ENCODE data around the gene EDEM2. TPM values are rescaled to one million over a fixed set of nuclear protein-coding genes. Genes with fewer than 3 reads are reported as not detected.
"Not testable (repeated sequence)": the region's sequence is repeated elsewhere in the genome, so short reads cannot be mapped to it uniquely, and the experiment has no call there.

EDEM2 gene
- polyA plus RNA-seq, 4 donors, result 17.0 to 26.2 (median 21.0) TPM

DNA sequence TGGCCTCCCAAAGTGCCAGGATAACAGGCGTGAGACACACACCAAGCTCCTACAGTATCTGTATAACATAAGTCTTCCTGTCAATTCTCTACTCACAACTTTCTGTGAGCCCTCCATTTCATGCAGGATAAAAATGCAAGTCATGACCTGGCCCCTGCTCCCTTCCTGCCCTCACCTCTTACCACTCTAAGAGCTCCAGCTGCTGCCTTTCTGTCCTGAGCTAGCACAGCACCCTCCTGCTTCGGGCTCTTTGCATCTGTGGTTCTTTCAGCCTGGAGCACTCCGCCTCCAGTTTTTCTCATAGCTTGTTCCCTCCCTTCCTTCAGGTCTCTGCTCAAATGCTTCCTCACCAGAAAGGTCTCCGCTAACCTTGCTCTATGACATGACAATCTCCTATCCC is 30.9 kb downstream of the EDEM2 start:
- H3K36me3 ChIP-seq (ENCODE audit: control insufficient read depth in 3 of 3, insufficient read depth in 2 of 3, low read depth in 1 of 3, low read length in 3 of 3), result peaks cover 7 to 47% (median 18%) of the 10 kb centered on the region in 3 donors
- H3K9me3 ChIP-seq (ENCODE audit: control insufficient read depth in 2 of 2, insufficient read depth in 1 of 2, low read depth in 1 of 2, low read length in 1 of 2), result no peaks in the 10 kb centered on the region
- FAIRE-seq, result no peak
- 86 to 96% (median 91%) methylated on average over 4 of the region's 4 CpGs for WGBS, 3 donors
- H3K27me3 ChIP-seq (ENCODE audit: control insufficient read depth in 3 of 3, insufficient read depth in 3 of 3, low read length in 3 of 3), result no peaks in the 10 kb centered on the region
- H3K4me1 ChIP-seq (ENCODE audit: control insufficient read depth in 3 of 3, insufficient read depth in 2 of 3, low read depth in 1 of 3, low read length in 2 of 3), result no peaks in the 10 kb centered on the region
- no peak for DNase-seq
- no peak overlapping the region for H3K4me3 ChIP-seq (ENCODE audit: low read depth in 1 of 3, low read length in 3 of 3)
- no peak overlapping the region for H3K27ac ChIP-seq (ENCODE audit: low read depth in 1 of 3, low read length in 2 of 3)

DNA sequence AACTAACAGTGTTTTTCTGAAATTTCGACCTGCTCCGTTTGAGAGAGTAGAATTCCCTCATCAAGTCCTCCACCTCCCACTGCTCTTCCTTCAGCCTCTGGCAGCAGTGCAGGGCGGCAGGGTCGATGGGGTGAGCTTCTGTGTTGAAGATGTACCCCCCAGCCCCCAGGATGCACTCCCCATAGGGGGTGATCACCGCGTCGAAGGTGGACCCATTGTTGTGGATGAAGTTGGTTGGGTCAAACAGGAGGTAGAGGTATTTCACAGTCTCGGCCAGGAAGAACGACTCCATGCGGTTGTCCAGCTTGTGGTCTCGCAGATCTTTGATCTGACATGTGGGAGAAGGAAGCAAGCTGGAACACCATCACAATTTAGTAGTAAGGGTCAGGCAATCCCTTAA is 31.5 kb downstream of the EDEM2 start:
- H3K36me3 ChIP-seq (ENCODE audit: control insufficient read depth in 3 of 3, insufficient read depth in 2 of 3, low read depth in 1 of 3, low read length in 3 of 3), result peaks cover 5 to 45% (median 16%) of the 10 kb centered on the region in 3 donors
- DNase-seq, result no peak
- no peaks in the 10 kb centered on the region for H3K4me1 ChIP-seq (ENCODE audit: control insufficient read depth in 3 of 3, insufficient read depth in 2 of 3, low read depth in 1 of 3, low read length in 2 of 3)
- FAIRE-seq, result no peak
- no peaks in the 10 kb centered on the region for H3K9me3 ChIP-seq (ENCODE audit: control insufficient read depth in 2 of 2, insufficient read depth in 1 of 2, low read depth in 1 of 2, low read length in 1 of 2)
- 90 to 93% (median 93%) methylated on average over 11 of the region's 11 CpGs for WGBS, 3 donors
- H3K27me3 ChIP-seq (ENCODE audit: control insufficient read depth in 3 of 3, insufficient read depth in 3 of 3, low read length in 3 of 3), result no peaks in the 10 kb centered on the region
- no peak overlapping the region for H3K4me3 ChIP-seq (ENCODE audit: low read depth in 1 of 3, low read length in 3 of 3)
- H3K27ac ChIP-seq (ENCODE audit: low read depth in 1 of 3, low read length in 2 of 3), result no peak overlapping the region

DNA sequence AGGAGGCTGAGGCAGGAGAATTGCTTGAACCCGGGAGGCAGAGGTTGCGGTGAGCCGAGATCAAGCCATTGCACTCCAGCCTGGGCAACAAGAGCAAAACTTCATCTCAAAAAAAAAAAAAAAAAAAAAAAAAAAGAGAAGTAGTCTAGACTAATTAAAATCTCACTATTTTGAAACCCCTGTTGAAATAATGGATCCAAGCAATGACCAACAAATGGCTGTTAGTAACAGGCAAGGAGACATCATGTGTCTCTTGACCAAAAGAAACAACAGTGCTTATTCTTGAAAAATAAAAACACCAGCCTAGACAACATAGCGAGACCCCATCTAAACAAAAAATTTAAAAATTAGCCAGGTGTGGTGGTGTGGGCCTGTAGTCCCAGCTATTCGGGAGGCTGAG is 34.9 kb downstream of the EDEM2 start:
- FAIRE-seq; H3K4me3 ChIP-seq (ENCODE audit: low read depth in 1 of 3, low read length in 3 of 3): not testable (repeated sequence)

DNA sequence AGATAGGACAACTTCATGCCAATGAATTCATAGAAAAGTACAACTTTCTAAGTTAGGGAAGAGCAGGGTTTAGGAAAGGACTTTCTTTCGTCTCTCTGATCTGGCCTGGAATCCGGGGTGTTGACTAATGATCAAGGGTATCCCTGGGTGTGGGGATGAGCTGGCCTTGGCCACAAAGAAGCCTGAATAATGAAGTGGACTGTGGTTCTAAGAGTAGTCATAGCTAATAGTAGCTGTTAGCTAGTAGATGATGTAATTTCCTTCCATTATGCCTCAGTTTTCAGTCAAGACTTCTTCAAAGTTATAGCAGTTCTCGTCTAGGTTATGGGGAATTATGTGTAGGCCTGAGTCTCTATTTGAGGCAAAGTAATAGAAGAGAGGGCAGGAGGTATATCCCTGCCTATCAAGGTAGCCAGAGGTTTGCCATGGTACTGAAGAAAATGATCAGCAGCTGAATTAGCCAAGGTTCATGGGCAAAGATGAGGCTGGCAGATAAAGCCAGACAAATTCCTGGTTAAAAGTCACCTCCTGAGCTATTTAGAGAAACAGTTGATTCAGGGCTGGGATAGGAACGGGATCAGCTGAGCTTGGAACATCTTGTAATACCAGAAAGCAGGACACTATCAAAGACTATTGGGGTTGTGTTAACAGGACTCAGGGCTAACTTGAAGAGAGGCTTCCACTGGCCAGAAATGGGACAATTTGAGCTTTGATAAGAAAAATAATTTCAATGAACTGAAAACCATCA is 35.8 kb downstream of the EDEM2 start:
- Histone ChIP-seq H3K36me3 (ENCODE audit: control insufficient read depth in 3 of 3, insufficient read depth in 2 of 3, low read depth in 1 of 3, low read length in 3 of 3) (peaks cover 0 to 24% (median 9%) of the 10 kb centered on the region in 3 donors), H3K27me3 (ENCODE audit: control insufficient read depth in 3 of 3, insufficient read depth in 3 of 3, low read length in 3 of 3) (no peaks in the 10 kb centered on the region), H3K27ac (ENCODE audit: low read depth in 1 of 3, low read length in 2 of 3) (no peak overlapping the region), H3K9me3 (ENCODE audit: control insufficient read depth in 2 of 2, insufficient read depth in 1 of 2, low read depth in 1 of 2, low read length in 1 of 2) (no peaks in the 10 kb centered on the region), H3K4me3 (ENCODE audit: low read depth in 1 of 3, low read length in 3 of 3) (no peak overlapping the region), H3K4me1 (ENCODE audit: control insufficient read depth in 3 of 3, insufficient read depth in 2 of 3, low read depth in 1 of 3, low read length in 2 of 3) (no peaks in the 10 kb centered on the region)
- FAIRE-seq, result no peak
- DNase-seq, result no peak
- WGBS, 3 donors, result 81 to 94% (median 82%) methylated on average over 4 of the region's 4 CpGs

More for the DNA sequence above, 34.9 kb downstream of the EDEM2 start:
- not testable (repeated sequence) for H3K27ac ChIP-seq (ENCODE audit: low read depth in 1 of 3, low read length in 2 of 3); H3K27me3 ChIP-seq (ENCODE audit: control insufficient read depth in 3 of 3, insufficient read depth in 3 of 3, low read length in 3 of 3); H3K4me1 ChIP-seq (ENCODE audit: control insufficient read depth in 3 of 3, insufficient read depth in 2 of 3, low read depth in 1 of 3, low read length in 2 of 3); DNase-seq; H3K9me3 ChIP-seq (ENCODE audit: control insufficient read depth in 2 of 2, insufficient read depth in 1 of 2, low read depth in 1 of 2, low read length in 1 of 2)
- WGBS, 3 donors, result 81 to 88% (median 86%) methylated on average over 5 of the region's 5 CpGs
- peaks cover 0 to 25% (median 10%) of the 10 kb centered on the region in 3 donors for H3K36me3 ChIP-seq (ENCODE audit: control insufficient read depth in 3 of 3, insufficient read depth in 2 of 3, low read depth in 1 of 3, low read length in 3 of 3)

DNA sequence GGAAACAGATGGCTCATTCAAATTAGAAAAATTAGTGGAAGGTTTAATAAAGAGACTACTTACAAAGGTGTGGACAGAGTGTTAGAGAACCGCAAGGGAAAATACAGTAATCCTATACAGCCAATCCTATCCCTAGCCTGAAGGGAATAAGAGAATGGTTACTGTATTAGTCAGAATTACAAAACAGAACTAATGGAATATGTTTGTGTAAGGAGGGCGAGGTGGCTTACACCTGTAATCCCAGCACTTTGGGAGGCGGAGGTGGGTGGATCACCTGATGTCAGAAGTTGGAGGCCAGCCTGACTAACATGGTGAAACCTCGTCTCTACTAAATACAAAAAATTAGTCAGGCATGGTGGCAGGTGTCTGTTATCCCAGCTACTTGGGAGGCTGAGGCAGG is 38.2 kb downstream of the EDEM2 start:
- Histone ChIP-seq H3K4me3 (ENCODE audit: low read depth in 1 of 3, low read length in 3 of 3) (no peak overlapping the region), H3K27ac (ENCODE audit: low read depth in 1 of 3, low read length in 2 of 3) (no peak overlapping the region), H3K27me3 (ENCODE audit: control insufficient read depth in 3 of 3, insufficient read depth in 3 of 3, low read length in 3 of 3) (no peaks in the 10 kb centered on the region), H3K36me3 (ENCODE audit: control insufficient read depth in 3 of 3, insufficient read depth in 2 of 3, low read depth in 1 of 3, low read length in 3 of 3) (peaks cover 0 to 7% (median 4%) of the 10 kb centered on the region in 3 donors), H3K4me1 (ENCODE audit: control insufficient read depth in 3 of 3, insufficient read depth in 2 of 3, low read depth in 1 of 3, low read length in 2 of 3) (no peaks in the 10 kb centered on the region), H3K9me3 (ENCODE audit: control insufficient read depth in 2 of 2, insufficient read depth in 1 of 2, low read depth in 1 of 2, low read length in 1 of 2) (no peaks in the 10 kb centered on the region)
- WGBS, 3 donors, result 91 to 95% (median 94%) methylated on average over 4 of the region's 4 CpGs
- DNase-seq (no peak), FAIRE-seq (no peak)

DNA sequence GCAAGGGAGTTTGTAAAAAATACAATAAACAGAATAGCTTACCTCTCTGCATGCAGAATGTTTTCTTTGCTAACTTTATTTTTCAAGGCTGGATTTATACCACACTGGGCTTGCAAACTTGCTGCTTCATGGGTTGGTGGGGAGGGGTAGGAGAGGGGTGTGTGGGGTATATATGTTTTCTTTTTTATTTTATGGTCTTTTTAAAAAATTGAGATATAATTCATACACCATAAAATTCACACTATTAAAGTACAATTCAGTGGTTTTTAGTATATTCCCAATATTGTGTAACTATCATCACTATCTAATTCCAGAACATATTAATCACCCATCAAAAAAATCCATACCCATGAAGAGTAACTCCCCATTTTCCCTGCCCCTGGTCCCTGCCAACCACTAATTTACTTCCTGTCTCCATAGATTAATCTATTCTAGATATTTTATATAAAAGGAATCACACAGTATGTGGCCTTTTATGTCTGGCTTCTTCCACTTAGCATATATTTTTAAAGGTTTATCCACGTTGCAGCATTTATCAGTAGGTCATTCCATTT is 40.2 kb downstream of the EDEM2 start:
- H3K27ac ChIP-seq (ENCODE audit: low read depth in 1 of 3, low read length in 2 of 3), result no peak overlapping the region
- WGBS, 3 donors, result 91 to 94% (median 94%) methylated on average over 1 of the region's 1 CpG
- FAIRE-seq (no peak), DNase-seq (no peak)
- H3K4me1 ChIP-seq (ENCODE audit: control insufficient read depth in 3 of 3, insufficient read depth in 2 of 3, low read depth in 1 of 3, low read length in 2 of 3), result no peaks in the 10 kb centered on the region
- no peak overlapping the region for H3K4me3 ChIP-seq (ENCODE audit: low read depth in 1 of 3, low read length in 3 of 3)
- no peaks in the 10 kb centered on the region for H3K27me3 ChIP-seq (ENCODE audit: control insufficient read depth in 3 of 3, insufficient read depth in 3 of 3, low read length in 3 of 3)
- H3K9me3 ChIP-seq (ENCODE audit: control insufficient read depth in 2 of 2, insufficient read depth in 1 of 2, low read depth in 1 of 2, low read length in 1 of 2), result no peaks in the 10 kb centered on the region
- peaks cover 0 to 4% (median 0%) of the 10 kb centered on the region in 3 donors for H3K36me3 ChIP-seq (ENCODE audit: control insufficient read depth in 3 of 3, insufficient read depth in 2 of 3, low read depth in 1 of 3, low read length in 3 of 3)

DNA sequence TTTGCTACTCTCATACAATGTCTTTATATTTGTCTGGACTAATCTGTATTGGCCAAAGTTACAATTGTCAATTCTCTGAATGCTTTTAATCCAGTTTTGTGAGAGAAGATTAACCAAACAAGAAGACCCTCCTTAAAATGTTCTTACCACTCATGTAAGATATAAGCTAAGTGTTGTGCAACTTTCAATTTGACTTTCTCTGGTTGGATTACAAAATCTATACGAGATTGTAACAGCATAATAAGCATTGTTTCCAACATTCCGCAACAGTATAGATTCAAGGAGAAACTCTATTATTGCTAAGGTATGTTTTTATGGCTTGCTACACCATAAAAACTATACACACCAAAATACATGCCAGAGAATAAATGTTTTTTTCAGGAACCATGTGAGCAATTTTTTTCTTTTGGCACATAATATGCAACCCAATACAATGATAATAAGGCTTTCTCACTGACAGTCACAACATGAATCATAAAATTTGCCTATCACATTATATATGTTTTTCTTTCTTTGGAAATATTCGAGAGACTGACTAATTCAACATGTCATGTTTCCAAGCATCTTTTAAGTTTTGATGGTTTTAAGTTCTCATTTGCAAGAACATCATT is 42.3 kb downstream of the EDEM2 start:
- DNase-seq (no peak), FAIRE-seq (no peak)
- H3K27me3 ChIP-seq (ENCODE audit: control insufficient read depth in 3 of 3, insufficient read depth in 3 of 3, low read length in 3 of 3), result no peaks in the 10 kb centered on the region
- H3K4me1 ChIP-seq (ENCODE audit: control insufficient read depth in 3 of 3, insufficient read depth in 2 of 3, low read depth in 1 of 3, low read length in 2 of 3), result no peaks in the 10 kb centered on the region
- H3K36me3 ChIP-seq (ENCODE audit: control insufficient read depth in 3 of 3, insufficient read depth in 2 of 3, low read depth in 1 of 3, low read length in 3 of 3), result peaks cover 0 to 2% (median 0%) of the 10 kb centered on the region in 3 donors
- WGBS, 3 donors, result 72 to 75% (median 75%) methylated on average over 3 of the region's 3 CpGs
- H3K9me3 ChIP-seq (ENCODE audit: control insufficient read depth in 2 of 2, insufficient read depth in 1 of 2, low read depth in 1 of 2, low read length in 1 of 2), result no peaks in the 10 kb centered on the region
- H3K4me3 ChIP-seq (ENCODE audit: low read depth in 1 of 3, low read length in 3 of 3), result no peak overlapping the region
- H3K27ac ChIP-seq (ENCODE audit: low read depth in 1 of 3, low read length in 2 of 3), result no peak overlapping the region

DNA sequence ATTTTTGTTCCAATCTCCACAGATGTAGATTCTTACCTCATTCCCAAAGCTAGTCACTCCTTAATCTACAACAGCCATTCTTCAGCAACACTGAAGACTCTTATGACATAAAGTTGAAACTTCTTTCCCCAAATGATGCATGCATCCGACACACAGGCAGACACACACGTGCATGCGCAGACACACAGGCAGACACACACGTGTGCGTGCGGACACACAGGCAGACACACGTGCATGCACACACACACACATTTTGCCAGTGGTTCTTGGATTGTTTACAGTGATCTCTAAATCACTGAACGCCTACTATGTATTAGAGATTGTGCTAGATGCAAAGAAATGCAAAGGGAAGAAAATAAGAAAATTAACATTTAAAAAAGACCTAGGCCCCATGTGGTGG is 45.5 kb downstream of the EDEM2 start:
- FAIRE-seq, result no peak
- no peaks in the 10 kb centered on the region for H3K36me3 ChIP-seq (ENCODE audit: control insufficient read depth in 3 of 3, insufficient read depth in 2 of 3, low read depth in 1 of 3, low read length in 3 of 3)
- no peaks in the 10 kb centered on the region for H3K27me3 ChIP-seq (ENCODE audit: control insufficient read depth in 3 of 3, insufficient read depth in 3 of 3, low read length in 3 of 3)
- H3K27ac ChIP-seq (ENCODE audit: low read depth in 1 of 3, low read length in 2 of 3), result no peak overlapping the region
- H3K4me1 ChIP-seq (ENCODE audit: control insufficient read depth in 3 of 3, insufficient read depth in 2 of 3, low read depth in 1 of 3, low read length in 2 of 3), result no peaks in the 10 kb centered on the region
- no peaks in the 10 kb centered on the region for H3K9me3 ChIP-seq (ENCODE audit: control insufficient read depth in 2 of 2, insufficient read depth in 1 of 2, low read depth in 1 of 2, low read length in 1 of 2)
- no peak for DNase-seq
- H3K4me3 ChIP-seq (ENCODE audit: low read depth in 1 of 3, low read length in 3 of 3), result no peak overlapping the region
- 89 to 93% (median 91%) methylated on average over 8 of the region's 8 CpGs for WGBS, 3 donors

Data from small intestine (tissue), 7 donors.